LNCAP (cell line): ENCODE measurements around the gene DAPK3.

Source experiments
- CTCF ChIP-seq: fragments of 450-650 bp; IDR thresholded peaks from 2 replicates; pipeline ENCODE4 v1.5.1; 2017; ENCODE audit warnings: mild to moderate bottlenecking

DAPK3 gene

GRCh38 chr19:3964256-3965194 lies 6.4 kb downstream of the DAPK3 start:
- TF ChIP-seq CTCF = no peak

GRCh38 chr19:3963458-3964255 lies 7.2 kb downstream of the DAPK3 start:
- TF ChIP-seq CTCF = no peak

- no peak for TF ChIP-seq CTCF
Observed at GRCh38 chr19:3961007-3961406, 9.9 kb downstream of the DAPK3 start.

- no peak for TF ChIP-seq CTCF
Observed at GRCh38 chr19:3959766-3960131, 11.2 kb downstream of the DAPK3 start.

GRCh38 chr19:3958836-3959765 lies 11.8 kb downstream of the DAPK3 start:
- TF ChIP-seq CTCF = no peak

- TF ChIP-seq CTCF = no peak
Observed at GRCh38 chr19:3955688-3956087, 15.2 kb downstream of the DAPK3 start.

GRCh38 chr19:3954107-3954506 lies 16.8 kb downstream of the DAPK3 start:
- no peak for TF ChIP-seq CTCF
